Caco-2 (cell line): Measurements from ENCODE around the gene CRTAC1. TPM values are rescaled to one million over a fixed set of nuclear protein-coding genes. Genes with fewer than 3 reads are reported as not detected.

Experiments
- BruUV-seq: library from RNA; stranded (reverse); fragments of 400-500 nt; replicated peaks from 2 replicates; lab custom pipeline; 2021; lab: Mats Ljungman, UMichigan
- CTCF ChIA-PET: fragments of 300-600 bp; sonication (Branson Sonifier 250); formaldehyde crosslinking; loops from one replicate; lab custom pipeline; 2022; ENCODE audit warnings: antibody characterized with exemption; lab: Charles Lee
- POLR2A ChIA-PET: fragments of 300-600 bp; sonication (Branson Sonifier 250); formaldehyde crosslinking; loops from one replicate; lab custom pipeline; 2022; ENCODE audit warnings: antibody characterized with exemption; lab: Charles Lee
- DNase-seq, 2 experiments: peaks; one replicate each; pipeline versions ENCODE4 v3.0.0 to v3.0.0-alpha.2; 2020 to 2022
- H3K27me3 ChIP-seq: replicated peaks from 2 replicates; pipeline ENCODE4 v1.6.0; 2011; ENCODE audit warnings: low read length; ENCODE audit not compliant: control insufficient read depth, insufficient read depth
- H3K36me3 ChIP-seq: 2 replicates; pipeline ENCODE4 v1.5.1; 2011; ENCODE audit warnings: low read length; ENCODE audit not compliant: control insufficient read depth, insufficient read depth
- H3K4me1 ChIP-seq: fragments of 250-450 bp; sonication (Bioruptor Pico); 2 replicates; pipeline ENCODE4 v1.5.1; 2020; ENCODE audit warnings: mild to moderate bottlenecking
- H3K4me3 ChIP-seq: 2 replicates; pipeline ENCODE4 v1.5.1; 2011; ENCODE audit warnings: low read depth, mild to moderate bottlenecking, control low read depth, low read length
- H3K9me3 ChIP-seq: fragments of 250-450 bp; sonication (Bioruptor Pico); 2 replicates; pipeline ENCODE4 v1.5.1; 2020; ENCODE audit warnings: mild to moderate bottlenecking, moderate library complexity
- H3K27ac Mint-ChIP-seq: one replicate; pipeline ENCODE4 v1.8.0; 2022; ENCODE audit warnings: mixed read lengths; ENCODE audit not compliant: unreplicated experiment
- H3K27me3 Mint-ChIP-seq: one replicate; pipeline ENCODE4 v1.8.0; 2022; ENCODE audit warnings: mixed read lengths; ENCODE audit not compliant: insufficient read depth, unreplicated experiment
- H3K36me3 Mint-ChIP-seq: one replicate; pipeline ENCODE4 v1.8.0; 2022; ENCODE audit warnings: mild to moderate bottlenecking, mixed read lengths; ENCODE audit not compliant: insufficient read depth, unreplicated experiment
- H3K4me1 Mint-ChIP-seq: one replicate; pipeline ENCODE4 v1.8.0; 2022; ENCODE audit warnings: low read depth, mixed read lengths; ENCODE audit not compliant: unreplicated experiment
- H3K4me3 Mint-ChIP-seq: one replicate; pipeline ENCODE4 v1.8.0; 2022; ENCODE audit warnings: mild to moderate bottlenecking, moderate library complexity, mixed read lengths; ENCODE audit not compliant: unreplicated experiment
- H3K9me3 Mint-ChIP-seq: one replicate; pipeline ENCODE4 v1.8.0; 2022; ENCODE audit warnings: mixed read lengths; ENCODE audit not compliant: unreplicated experiment
- intact Hi-C: fragments of 100-400 bp; cut with micrococcal nuclease; formaldehyde crosslinking; loops from one replicate; pipeline ENCODE4 v1.10.0; 2022; ENCODE audit not compliant: unreplicated experiment
- total RNA-seq: library from RNA; stranded (reverse); gene quantifications from 2 replicates; pipeline ENCODE4 v1.2.3, GENCODE V29; 2022
- TF ChIP-seq, protein P1 (sequence below), 2 experiments: fragments of 200-600 bp in 1 of 2; IDR thresholded peaks; 1 replicate in 1 of 2; 2 replicates in 1 of 2; pipeline versions ENCODE4 v1.5.1 to v1.8.0; 2011 to 2022; ENCODE audit warnings: antibody characterized with exemption in 1 of 2, control low read depth in 1 of 2, inconsistent platforms in 1 of 2, low read depth in 1 of 2, low read length in 1 of 2, mild to moderate bottlenecking in 1 of 2, moderate library complexity in 1 of 2; ENCODE audit not compliant: insufficient read depth in 1 of 2, severe bottlenecking in 1 of 2, unreplicated experiment in 1 of 2

The CRTAC1 gene
- total RNA-seq, 1 experiment from 2014 or later, result not detected

DNA sequence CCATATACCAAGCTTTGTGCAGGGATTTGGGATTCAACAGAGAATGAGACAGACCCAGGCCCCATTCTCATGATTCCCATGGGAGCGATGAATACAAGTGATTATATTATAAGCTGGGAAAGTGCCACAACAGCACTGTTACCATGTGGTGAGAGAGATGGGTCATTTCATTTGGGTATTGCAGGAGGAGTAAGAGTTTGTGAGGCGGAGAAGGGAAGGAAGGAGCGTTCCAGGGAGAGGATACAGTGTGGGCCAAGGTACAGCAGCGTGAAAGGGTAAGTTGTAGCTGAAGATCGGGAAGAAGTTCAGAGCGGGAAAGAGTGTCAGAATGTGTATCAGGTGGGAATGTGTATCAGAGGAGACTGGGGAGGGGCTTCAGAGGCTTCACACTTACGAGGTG lies 142.3 kb downstream of the CRTAC1 start:
- Mint-ChIP-seq H3K36me3 (no peaks in the 10 kb centered on the region), H3K4me1 (peaks cover 7% of the 10 kb centered on the region), H3K9me3 (no peaks in the 10 kb centered on the region), H3K27ac (no peak overlapping the region), H3K4me3 (no peak overlapping the region), H3K27me3 (peaks cover 5% of the 10 kb centered on the region)
- POLR2A ChIA-PET, result no interaction called here
- H3K36me3 ChIP-seq, result no peaks in the 10 kb centered on the region
- CTCF ChIA-PET, result no interaction called here
- H3K4me1 ChIP-seq, result no peaks in the 10 kb centered on the region
- TF ChIP-seq, protein P1, sequence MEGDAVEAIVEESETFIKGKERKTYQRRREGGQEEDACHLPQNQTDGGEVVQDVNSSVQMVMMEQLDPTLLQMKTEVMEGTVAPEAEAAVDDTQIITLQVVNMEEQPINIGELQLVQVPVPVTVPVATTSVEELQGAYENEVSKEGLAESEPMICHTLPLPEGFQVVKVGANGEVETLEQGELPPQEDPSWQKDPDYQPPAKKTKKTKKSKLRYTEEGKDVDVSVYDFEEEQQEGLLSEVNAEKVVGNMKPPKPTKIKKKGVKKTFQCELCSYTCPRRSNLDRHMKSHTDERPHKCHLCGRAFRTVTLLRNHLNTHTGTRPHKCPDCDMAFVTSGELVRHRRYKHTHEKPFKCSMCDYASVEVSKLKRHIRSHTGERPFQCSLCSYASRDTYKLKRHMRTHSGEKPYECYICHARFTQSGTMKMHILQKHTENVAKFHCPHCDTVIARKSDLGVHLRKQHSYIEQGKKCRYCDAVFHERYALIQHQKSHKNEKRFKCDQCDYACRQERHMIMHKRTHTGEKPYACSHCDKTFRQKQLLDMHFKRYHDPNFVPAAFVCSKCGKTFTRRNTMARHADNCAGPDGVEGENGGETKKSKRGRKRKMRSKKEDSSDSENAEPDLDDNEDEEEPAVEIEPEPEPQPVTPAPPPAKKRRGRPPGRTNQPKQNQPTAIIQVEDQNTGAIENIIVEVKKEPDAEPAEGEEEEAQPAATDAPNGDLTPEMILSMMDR (IDR thresholded peaks at IDR 0.05; ENCODE audit: insufficient read depth in 1 of 2, low read depth in 1 of 2, low read length in 1 of 2, severe bottlenecking in 1 of 2, unreplicated experiment in 1 of 2), result no peak
- no peak overlapping the region for H3K4me3 ChIP-seq
- no peaks in the 10 kb centered on the region for H3K9me3 ChIP-seq
- no peaks in the 10 kb centered on the region for H3K27me3 ChIP-seq
- intact Hi-C loops, result no loop called here
- DNase-seq, result no peak
- BruUV-seq, result no TSS peak

DNA sequence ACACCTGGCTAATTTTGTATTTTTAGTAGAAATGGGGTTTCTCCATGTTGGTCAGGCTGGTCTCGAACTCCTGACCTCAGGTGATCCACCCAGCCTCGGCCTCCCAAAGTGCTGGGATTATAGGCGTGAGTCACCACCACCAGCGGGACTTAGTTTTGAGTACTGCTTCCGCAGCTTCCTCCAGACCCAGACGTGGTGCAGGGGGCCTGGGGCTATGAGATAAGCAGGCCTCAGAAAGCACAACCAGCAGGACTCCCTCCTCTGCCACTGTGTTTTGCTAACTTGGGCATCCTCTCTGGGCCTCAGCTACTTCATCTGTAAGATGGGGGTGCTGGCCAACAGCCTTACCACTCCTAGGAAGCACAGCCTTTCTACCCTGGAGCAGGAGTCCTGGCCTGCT lies 143.0 kb downstream of the CRTAC1 start:
- no peaks in the 10 kb centered on the region for H3K36me3 Mint-ChIP-seq
- ChIA-PET CTCF (interaction anchor here (0.7 kb wide), 1 partner anchor 14 kb away, joined by 8 read pairs; no protein-coding TSS in a partner anchor), POLR2A (no interaction called here)

GRCh38 chr10:97886286-97886685 lies 144.1 kb downstream of the CRTAC1 start:
- intact Hi-C loops, result no loop called here
- ChIA-PET CTCF (interaction anchor here (0.6 kb wide), 1 partner anchor 10 kb away, joined by 10 read pairs; no protein-coding TSS in a partner anchor), POLR2A (interaction anchor here (0.5 kb wide), 1 partner anchor 1893 kb away, joined by 4 read pairs; no protein-coding TSS in a partner anchor)
- Mint-ChIP-seq H3K27me3 (peaks cover 3% of the 10 kb centered on the region), H3K4me3 (no peak overlapping the region), H3K36me3 (no peaks in the 10 kb centered on the region), H3K9me3 (no peaks in the 10 kb centered on the region), H3K27ac (no peak overlapping the region), H3K4me1 (peaks cover 7% of the 10 kb centered on the region)
- Histone ChIP-seq H3K27me3 (no peaks in the 10 kb centered on the region), H3K9me3 (no peaks in the 10 kb centered on the region), H3K36me3 (no peaks in the 10 kb centered on the region), H3K4me3 (no peak overlapping the region), H3K4me1 (no peaks in the 10 kb centered on the region)
- no TSS peak for BruUV-seq
- TF ChIP-seq, protein P1 (IDR thresholded peaks at IDR 0.05; ENCODE audit: insufficient read depth in 1 of 2, low read depth in 1 of 2, low read length in 1 of 2, severe bottlenecking in 1 of 2, unreplicated experiment in 1 of 2), result no peak
- no peak for DNase-seq

More for the DNA sequence above, 143.0 kb downstream of the CRTAC1 start:
- Mint-ChIP-seq H3K4me3 (no peak overlapping the region), H3K27ac (no peak overlapping the region), H3K9me3 (no peaks in the 10 kb centered on the region), H3K4me1 (peaks cover 7% of the 10 kb centered on the region), H3K27me3 (peaks cover 5% of the 10 kb centered on the region)
- H3K27me3 ChIP-seq, result no peaks in the 10 kb centered on the region
- intact Hi-C loops, result no loop called here
- no peaks in the 10 kb centered on the region for H3K4me1 ChIP-seq
- no TSS peak for BruUV-seq
- DNase-seq, result no peak
- TF ChIP-seq, protein P1 (IDR thresholded peaks at IDR 0.05; ENCODE audit: insufficient read depth in 1 of 2, low read depth in 1 of 2, low read length in 1 of 2, severe bottlenecking in 1 of 2, unreplicated experiment in 1 of 2), result no peak
- no peaks in the 10 kb centered on the region for H3K36me3 ChIP-seq
- no peaks in the 10 kb centered on the region for H3K9me3 ChIP-seq
- no peak overlapping the region for H3K4me3 ChIP-seq
